Epithelial cell of esophagus (primary cell): ENCODE results near the gene CTU1.

Source experiments
- DNase-seq: peaks from one replicate; pipeline ENCODE4 v3.0.0; 2010; ENCODE audit warnings: low read depth
- H3K4me3 ChIP-seq: 2 replicates; pipeline ENCODE4 v1.5.1; 2011; ENCODE audit warnings: mild to moderate bottlenecking, low read length, control low read depth
- CTCF ChIP-seq: IDR thresholded peaks from 2 replicates; pipeline ENCODE4 v1.5.1; 2011; ENCODE audit warnings: low read depth, mild to moderate bottlenecking, low read length, control low read depth, inconsistent platforms; ENCODE audit not compliant: insufficient read depth; ENCODE audit errors: missing control alignments

Gene CTU1

GRCh38 chr19:51131780-51132680 is 23.8 kb upstream of the CTU1 start:
- no peak overlapping the region for H3K4me3 ChIP-seq
- no peak for TF ChIP-seq CTCF
- DNase-seq, result no peak

GRCh38 chr19:51129716-51130115 is 21.5 kb upstream of the CTU1 start:
- no peak overlapping the region for H3K4me3 ChIP-seq
- TF ChIP-seq CTCF, result no peak
- no peak for DNase-seq

- no peak for TF ChIP-seq CTCF
- no peak overlapping the region for H3K4me3 ChIP-seq
- DNase-seq, result no peak
Measured at GRCh38 chr19:51128227-51128626, 20.0 kb upstream of the CTU1 start.

GRCh38 chr19:51127755-51128154 is 19.5 kb upstream of the CTU1 start:
- no peak for DNase-seq
- H3K4me3 ChIP-seq, result no peak overlapping the region
- TF ChIP-seq CTCF, result no peak

- no peak overlapping the region for H3K4me3 ChIP-seq
- no peak for TF ChIP-seq CTCF
- DNase-seq, result no peak
Measured at GRCh38 chr19:51127032-51127431, 18.8 kb upstream of the CTU1 start.

GRCh38 chr19:51125421-51126075 is 17.3 kb upstream of the CTU1 start:
- H3K4me3 ChIP-seq, result no peak overlapping the region
- DNase-seq, result no peak
- no peak for TF ChIP-seq CTCF
